GM19023 (cell line): Measurements from ENCODE around the gene TUBE1.
"Not testable (repeated sequence)": the region's sequence is repeated elsewhere in the genome, so short reads cannot be mapped to it uniquely, and the experiment has no call there.

Experiments used
- ATAC-seq: cut with Tn5 transposase; IDR thresholded peaks from one replicate; pipeline ENCODE4 v1.9.1; 2021; ENCODE audit warnings: mild to moderate bottlenecking, moderate library complexity; ENCODE audit not compliant: unreplicated experiment

TUBE1 gene

GRCh38 chr6:112065426-112065986 lies 21.8 kb downstream of the TUBE1 start:
- no peak for ATAC-seq

GRCh38 chr6:112062966-112063365 lies 24.3 kb downstream of the TUBE1 start:
- no peak for ATAC-seq

GRCh38 chr6:112061605-112062004 lies 25.7 kb downstream of the TUBE1 start:
- ATAC-seq: no peak

GRCh38 chr6:112058243-112059032 lies 28.8 kb downstream of the TUBE1 start:
- no peak for ATAC-seq

- ATAC-seq: no peak
Measured at GRCh38 chr6:112054555-112055190, 32.6 kb downstream of the TUBE1 start.

GRCh38 chr6:112054001-112054400 lies 33.3 kb downstream of the TUBE1 start, which contains the start of gene CCN6:
Gene CCN6 (plus strand): TSS chr6:112054104. CDS start chr6:112054358, 254 bp downstream.
- ATAC-seq: no peak

- not testable (repeated sequence) for ATAC-seq
Measured at GRCh38 chr6:112051251-112051740, 36.0 kb downstream of the TUBE1 start.

- ATAC-seq: no peak
Measured at GRCh38 chr6:112050429-112050828, 36.9 kb downstream of the TUBE1 start.

GRCh38 chr6:112049996-112050395 lies 37.3 kb downstream of the TUBE1 start:
- ATAC-seq: no peak

- no peak for ATAC-seq
Measured at GRCh38 chr6:112049026-112049799, 38.1 kb downstream of the TUBE1 start.

- not testable (repeated sequence) for ATAC-seq
Measured at GRCh38 chr6:112047523-112047922, 39.8 kb downstream of the TUBE1 start.

GRCh38 chr6:112044856-112045255 lies 42.4 kb downstream of the TUBE1 start:
- no peak for ATAC-seq

- no peak for ATAC-seq
Measured at GRCh38 chr6:112044196-112044595, 43.1 kb downstream of the TUBE1 start.

- ATAC-seq: peak; percentile 93
Measured at GRCh38 chr6:112043032-112044007, 44.0 kb downstream of the TUBE1 start.

GRCh38 chr6:112041535-112041934 lies 45.7 kb downstream of the TUBE1 start:
- ATAC-seq: no peak

- ATAC-seq: no peak
Measured at GRCh38 chr6:112040956-112041355, 46.3 kb downstream of the TUBE1 start.

- ATAC-seq: no peak
Measured at GRCh38 chr6:112039431-112039770, 47.9 kb downstream of the TUBE1 start.

GRCh38 chr6:112038756-112039430 lies 48.4 kb downstream of the TUBE1 start:
- no peak for ATAC-seq

GRCh38 chr6:112038268-112038667 lies 49.0 kb downstream of the TUBE1 start:
- ATAC-seq: no peak
